Measurements from ENCODE around the gene CAPNS1.

CAPNS1 gene

DNA sequence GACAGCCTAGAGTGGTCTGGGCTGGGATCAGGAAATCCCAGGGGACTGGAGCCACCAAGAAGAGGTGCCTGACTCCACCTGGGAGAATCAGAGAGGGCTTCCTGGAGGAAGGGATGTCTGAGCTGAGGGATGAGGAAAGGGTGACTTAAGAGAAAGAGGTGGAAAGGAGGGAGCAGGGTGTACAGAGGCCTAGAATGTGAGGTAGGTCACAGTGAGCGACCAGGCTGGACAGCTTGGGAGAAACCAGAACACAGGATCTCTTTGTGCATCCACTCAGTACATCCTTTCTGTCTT, 23.6 kb upstream of the CAPNS1 start:
- TF ChIP-seq, protein P1, sequence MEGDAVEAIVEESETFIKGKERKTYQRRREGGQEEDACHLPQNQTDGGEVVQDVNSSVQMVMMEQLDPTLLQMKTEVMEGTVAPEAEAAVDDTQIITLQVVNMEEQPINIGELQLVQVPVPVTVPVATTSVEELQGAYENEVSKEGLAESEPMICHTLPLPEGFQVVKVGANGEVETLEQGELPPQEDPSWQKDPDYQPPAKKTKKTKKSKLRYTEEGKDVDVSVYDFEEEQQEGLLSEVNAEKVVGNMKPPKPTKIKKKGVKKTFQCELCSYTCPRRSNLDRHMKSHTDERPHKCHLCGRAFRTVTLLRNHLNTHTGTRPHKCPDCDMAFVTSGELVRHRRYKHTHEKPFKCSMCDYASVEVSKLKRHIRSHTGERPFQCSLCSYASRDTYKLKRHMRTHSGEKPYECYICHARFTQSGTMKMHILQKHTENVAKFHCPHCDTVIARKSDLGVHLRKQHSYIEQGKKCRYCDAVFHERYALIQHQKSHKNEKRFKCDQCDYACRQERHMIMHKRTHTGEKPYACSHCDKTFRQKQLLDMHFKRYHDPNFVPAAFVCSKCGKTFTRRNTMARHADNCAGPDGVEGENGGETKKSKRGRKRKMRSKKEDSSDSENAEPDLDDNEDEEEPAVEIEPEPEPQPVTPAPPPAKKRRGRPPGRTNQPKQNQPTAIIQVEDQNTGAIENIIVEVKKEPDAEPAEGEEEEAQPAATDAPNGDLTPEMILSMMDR (IDR thresholded peaks at IDR 0.05; ENCODE audit: low read depth, low read length, poor library complexity, severe bottlenecking): no peak
- no peak for TF ChIP-seq EZH2phosphoT487 (IDR thresholded peaks at IDR 0.05; ENCODE audit: borderline replicate concordance, low read length)
- H3K4me3 ChIP-seq (ENCODE audit: low read length): peak overlapping the region; percentile 99

DNA sequence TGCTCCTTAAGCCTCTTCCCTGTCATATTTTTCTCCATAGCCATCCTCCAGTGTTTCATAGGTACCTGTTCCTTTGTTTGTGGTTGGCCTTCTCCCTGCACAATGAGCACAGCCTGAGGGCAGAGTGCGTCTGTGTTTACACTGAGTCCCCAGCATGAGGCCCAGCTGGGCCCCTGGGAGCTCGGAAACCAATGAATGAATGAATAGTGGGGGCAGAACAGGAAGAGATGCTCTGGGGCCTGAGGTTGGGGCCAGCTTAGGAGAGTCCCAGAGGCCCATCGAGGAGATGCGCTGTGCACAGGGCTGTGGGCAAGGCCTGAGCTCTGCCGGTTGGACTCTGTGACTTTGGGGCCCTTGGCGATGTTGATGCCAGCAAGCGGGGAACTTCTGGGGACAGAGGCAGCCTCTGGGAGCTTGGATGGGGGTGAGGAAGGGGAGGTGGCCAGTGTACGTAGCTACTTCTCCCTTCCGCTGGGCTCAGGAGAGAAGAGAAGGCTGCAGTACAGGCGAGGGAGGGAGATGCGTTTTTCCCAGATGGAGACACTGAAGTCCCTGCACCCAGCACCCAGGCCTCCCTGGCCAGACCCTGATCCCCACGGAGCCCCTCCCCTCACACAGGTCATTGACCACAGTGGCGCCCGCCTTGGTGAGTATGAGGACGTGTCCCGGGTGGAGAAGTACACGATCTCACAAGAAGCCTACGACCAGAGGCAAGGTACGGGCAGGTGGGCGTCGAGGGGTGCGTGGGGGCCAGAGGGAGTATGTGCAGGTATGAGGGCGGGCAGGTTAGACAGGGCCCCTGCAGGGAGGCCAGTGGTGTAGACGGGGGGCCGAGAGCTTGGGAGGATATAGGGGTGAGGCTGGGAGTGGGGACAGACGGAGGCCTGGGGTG, 19.5 kb upstream of the CAPNS1 start:
- Histone ChIP-seq H3K4me2 (ENCODE audit: low read length) (no peak overlapping the region), H3K4me1 (ENCODE audit: control insufficient read depth, low read length) (peaks cover 12% of the 10 kb centered on the region), H3F3A (ENCODE audit: control insufficient read depth, insufficient read depth) (no peaks in the 10 kb centered on the region), H3K79me2 (ENCODE audit: control insufficient read depth, low read length) (peaks cover 20% of the 10 kb centered on the region), H3K27me3 (ENCODE audit: control insufficient read depth, low read length) (no peaks in the 10 kb centered on the region), H4K20me1 (ENCODE audit: control insufficient read depth, insufficient read depth, low read depth, low read length) (peaks cover 6% of the 10 kb centered on the region; the same call in 1 of the 2 replicates), H3K36me3 (ENCODE audit: control insufficient read depth, low read length) (peaks cover 35% of the 10 kb centered on the region), H3K27ac (ENCODE audit: low read depth, low read length) (no peak overlapping the region), H3K9me2 (replicated peaks; ENCODE audit: control insufficient read depth, low read length) (no peaks in the 10 kb centered on the region), H3K9me3 (ENCODE audit: control insufficient read depth, insufficient read depth, low read length) (no peaks in the 10 kb centered on the region), H3K4me3 (ENCODE audit: low read length) (no peak overlapping the region)
- no peak for TF ChIP-seq EZH2phosphoT487 (IDR thresholded peaks at IDR 0.05; ENCODE audit: borderline replicate concordance, low read length)
- TF ChIP-seq, protein P1 (IDR thresholded peaks at IDR 0.05; ENCODE audit: low read depth, low read length, poor library complexity, severe bottlenecking): no peak

More for the DNA sequence above, 23.6 kb upstream of the CAPNS1 start:
- Histone ChIP-seq H3F3A (ENCODE audit: control insufficient read depth, insufficient read depth) (no peaks in the 10 kb centered on the region), H3K4me1 (ENCODE audit: control insufficient read depth, low read length) (peaks cover 23% of the 10 kb centered on the region), H3K27me3 (ENCODE audit: control insufficient read depth, low read length) (no peaks in the 10 kb centered on the region), H3K9me3 (ENCODE audit: control insufficient read depth, insufficient read depth, low read length) (no peaks in the 10 kb centered on the region), H3K27ac (ENCODE audit: low read depth, low read length) (peak overlapping the region; percentile 69; the same call in 1 of the 2 replicates), H3K36me3 (ENCODE audit: control insufficient read depth, low read length) (peaks cover 49% of the 10 kb centered on the region), H3K9me2 (replicated peaks; ENCODE audit: control insufficient read depth, low read length) (no peaks in the 10 kb centered on the region), H4K20me1 (ENCODE audit: control insufficient read depth, insufficient read depth, low read depth, low read length) (peaks cover 6% of the 10 kb centered on the region; the same call in 1 of the 2 replicates), H3K4me2 (ENCODE audit: low read length) (peak overlapping the region; percentile 79), H3K79me2 (ENCODE audit: control insufficient read depth, low read length) (peaks cover 38% of the 10 kb centered on the region)

DNA sequence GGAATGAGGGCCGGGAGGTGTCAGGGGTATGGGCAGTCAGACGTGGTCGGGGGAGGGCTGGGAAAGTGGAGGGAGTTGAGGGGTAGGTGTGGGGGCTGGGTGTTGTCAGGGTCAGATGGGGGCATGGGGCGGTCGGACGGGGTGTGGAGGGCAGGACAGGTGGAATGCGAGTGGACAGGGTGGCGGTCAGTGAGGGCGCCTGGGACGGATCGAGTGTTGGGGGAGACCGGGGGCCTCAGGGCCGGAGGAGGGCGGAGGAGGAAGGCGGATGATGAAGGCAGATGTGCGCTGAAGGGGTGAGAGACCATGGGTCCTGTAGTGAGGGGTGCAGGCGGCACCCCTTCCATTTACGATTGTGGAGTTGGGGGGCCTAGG, 18.9 kb upstream of the CAPNS1 start:
- Histone ChIP-seq H3K79me2 (ENCODE audit: control insufficient read depth, low read length) (peaks cover 16% of the 10 kb centered on the region), H3K27me3 (ENCODE audit: control insufficient read depth, low read length) (no peaks in the 10 kb centered on the region), H3K27ac (ENCODE audit: low read depth, low read length) (no peak overlapping the region), H3K4me1 (ENCODE audit: control insufficient read depth, low read length) (peaks cover 10% of the 10 kb centered on the region), H3F3A (ENCODE audit: control insufficient read depth, insufficient read depth) (no peaks in the 10 kb centered on the region), H4K20me1 (ENCODE audit: control insufficient read depth, insufficient read depth, low read depth, low read length) (peaks cover 6% of the 10 kb centered on the region; the same call in 1 of the 2 replicates), H3K36me3 (ENCODE audit: control insufficient read depth, low read length) (peaks cover 40% of the 10 kb centered on the region), H3K4me3 (ENCODE audit: low read length) (no peak overlapping the region), H3K4me2 (ENCODE audit: low read length) (no peak overlapping the region), H3K9me2 (replicated peaks; ENCODE audit: control insufficient read depth, low read length) (no peaks in the 10 kb centered on the region), H3K9me3 (ENCODE audit: control insufficient read depth, insufficient read depth, low read length) (no peaks in the 10 kb centered on the region)
- TF ChIP-seq, protein P1 (IDR thresholded peaks at IDR 0.05; ENCODE audit: low read depth, low read length, poor library complexity, severe bottlenecking): no peak
- TF ChIP-seq EZH2phosphoT487 (IDR thresholded peaks at IDR 0.05; ENCODE audit: borderline replicate concordance, low read length): no peak

Data from DOHH2 (cell line).